ENCODE measurements around the gene CADM1.

Gene CADM1

DNA sequence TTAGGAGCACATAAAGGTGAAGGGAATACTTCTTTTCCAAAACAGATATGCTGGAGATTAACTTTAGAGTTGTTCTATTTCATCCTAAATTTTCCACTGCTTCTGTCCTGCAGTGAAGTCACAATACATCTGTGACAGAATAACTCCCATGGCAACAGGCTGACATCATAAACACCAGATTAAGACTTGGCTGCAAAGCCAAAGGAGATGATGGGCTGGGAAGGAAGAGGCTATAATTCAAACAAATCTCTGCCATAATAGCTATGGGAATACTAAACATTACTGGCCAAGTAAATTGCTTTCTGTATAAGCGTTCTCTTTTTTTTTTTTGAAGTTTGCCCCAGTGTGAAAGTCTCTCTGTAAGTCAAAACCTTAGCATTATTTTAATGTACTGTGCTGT is 107.7 kb downstream of the CADM1 start:
- no peak for DNase-seq

- no peak for DNase-seq
Measured at GRCh38 chr11:115393950-115394349, 110.3 kb downstream of the CADM1 start.

DNA sequence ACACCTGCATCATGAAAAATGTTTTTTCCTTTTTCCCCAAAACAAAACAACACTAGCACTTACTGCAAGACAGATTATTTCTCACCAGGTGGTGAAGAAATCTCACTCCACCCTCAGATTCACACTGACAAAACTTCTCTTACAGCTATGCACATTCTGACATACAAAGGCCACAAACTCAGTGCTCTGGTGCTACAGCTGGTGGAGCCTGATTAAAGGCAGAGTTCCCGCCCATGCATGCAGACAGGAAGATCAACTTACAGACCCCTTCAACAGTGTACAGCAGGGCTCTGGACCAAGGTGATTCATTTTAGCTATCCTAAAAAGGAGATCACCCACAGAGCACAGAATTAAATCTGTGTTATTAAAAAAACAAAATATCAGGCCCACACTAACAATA is 112.6 kb downstream of the CADM1 start:
- no peak for DNase-seq

- DNase-seq: no peak
Measured at GRCh38 chr11:115391160-115391559, 113.1 kb downstream of the CADM1 start.

DNA sequence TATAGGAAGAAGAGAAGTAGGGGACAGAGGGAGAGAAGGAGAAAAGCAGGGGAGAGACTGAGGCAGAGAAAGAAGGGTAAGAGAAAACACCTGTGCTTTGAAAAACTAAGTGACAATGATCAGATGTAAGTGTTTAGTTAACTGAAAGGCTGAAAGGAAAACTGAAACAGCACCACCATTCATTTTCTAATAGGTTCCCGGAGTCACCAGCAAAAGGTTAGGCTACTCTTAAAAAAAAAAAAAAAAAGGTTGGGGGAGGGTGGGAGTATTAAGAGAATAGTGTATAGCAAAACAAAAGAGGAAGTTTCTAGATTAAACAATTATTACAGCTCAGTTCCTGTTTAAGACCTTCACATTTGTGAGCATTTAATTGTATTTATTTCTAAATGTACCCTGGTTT is 113.8 kb downstream of the CADM1 start:
- DNase-seq: no peak

DNA sequence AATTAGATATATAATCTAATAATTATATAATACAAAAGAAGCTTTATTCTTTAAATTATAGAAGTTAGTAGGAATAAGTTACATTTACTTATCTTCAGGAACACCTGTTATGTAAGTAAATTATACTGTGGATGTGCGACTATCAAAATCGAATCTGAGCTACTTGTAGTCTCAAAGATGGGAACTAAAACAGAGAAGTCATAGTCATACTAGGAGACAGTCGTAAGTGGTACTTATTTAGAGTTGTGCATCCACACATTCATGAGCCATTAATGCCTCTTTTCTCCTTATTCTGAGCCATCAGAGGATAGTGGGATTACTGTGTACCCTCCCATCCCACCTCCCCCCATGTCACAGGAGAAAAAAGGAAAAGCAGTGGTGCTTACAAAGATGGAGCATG is 114.4 kb downstream of the CADM1 start:
- DNase-seq: no peak

DNA sequence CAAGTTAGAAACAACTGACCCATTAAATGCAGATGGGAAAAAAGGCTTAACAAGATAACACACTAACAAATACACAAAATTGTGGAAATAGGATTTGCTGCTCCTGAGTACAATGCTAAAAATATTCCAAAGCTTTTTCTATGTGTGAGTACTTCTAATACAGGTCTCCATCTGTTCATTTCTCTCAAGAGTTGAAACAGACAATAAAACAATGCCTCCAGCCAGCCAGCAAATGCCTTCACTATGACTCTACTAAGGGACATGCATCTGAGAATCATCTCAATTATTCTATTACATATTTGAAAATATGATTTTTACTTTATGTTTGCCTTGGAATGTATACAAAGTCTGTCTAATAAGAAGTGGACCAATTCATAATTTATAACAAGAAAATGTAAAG is 119.0 kb downstream of the CADM1 start:
- no peak for DNase-seq

DNA sequence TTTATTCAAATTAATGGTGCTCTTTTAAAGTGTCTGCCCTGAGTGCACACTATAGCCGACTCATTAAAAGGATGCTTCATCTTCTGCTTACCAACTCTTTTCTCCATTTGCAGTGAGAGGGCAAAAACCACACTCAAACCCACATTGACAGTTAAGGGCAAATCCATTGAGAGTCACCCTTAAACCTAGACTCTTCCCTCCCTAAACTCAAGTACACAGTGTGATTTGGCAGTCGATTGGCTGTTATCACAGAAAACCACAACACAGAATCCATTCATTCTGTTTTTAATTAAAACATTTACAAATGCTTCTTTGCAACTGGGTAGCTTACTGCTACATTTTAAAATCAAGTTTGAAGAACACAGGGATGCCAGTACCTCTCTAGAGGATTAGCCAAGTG is 120.0 kb downstream of the CADM1 start:
- DNase-seq: no peak

- no peak for DNase-seq
Measured at GRCh38 chr11:115383431-115383830, 120.8 kb downstream of the CADM1 start.

- no peak for DNase-seq
Measured at GRCh38 chr11:115379528-115379927, 124.7 kb downstream of the CADM1 start.

GRCh38 chr11:115378557-115378956 is 125.7 kb downstream of the CADM1 start:
- DNase-seq: no peak

- no peak for DNase-seq
Measured at GRCh38 chr11:115377882-115378296, 126.3 kb downstream of the CADM1 start.

DNA sequence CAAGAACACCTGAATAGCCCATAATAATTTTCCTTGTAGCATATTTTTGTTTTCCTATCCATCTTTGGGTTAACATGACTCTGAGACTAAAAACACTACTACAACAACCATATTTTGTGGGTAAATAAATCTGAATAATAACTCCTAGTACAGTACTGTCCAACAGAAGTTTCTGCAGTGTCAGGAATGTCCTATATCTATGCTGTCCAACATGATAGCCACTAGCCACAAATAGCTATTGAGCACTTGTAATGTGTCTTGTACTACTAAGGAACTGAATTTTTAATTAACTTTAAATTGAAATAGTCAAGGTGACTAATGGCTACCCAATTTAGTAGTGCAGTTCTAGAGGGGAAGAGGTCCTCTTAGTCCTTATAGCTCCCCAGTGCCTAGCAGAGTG is 135.6 kb downstream of the CADM1 start:
- no peak for DNase-seq

- no peak for DNase-seq
Measured at GRCh38 chr11:115366826-115367225, 137.4 kb downstream of the CADM1 start.

DNA sequence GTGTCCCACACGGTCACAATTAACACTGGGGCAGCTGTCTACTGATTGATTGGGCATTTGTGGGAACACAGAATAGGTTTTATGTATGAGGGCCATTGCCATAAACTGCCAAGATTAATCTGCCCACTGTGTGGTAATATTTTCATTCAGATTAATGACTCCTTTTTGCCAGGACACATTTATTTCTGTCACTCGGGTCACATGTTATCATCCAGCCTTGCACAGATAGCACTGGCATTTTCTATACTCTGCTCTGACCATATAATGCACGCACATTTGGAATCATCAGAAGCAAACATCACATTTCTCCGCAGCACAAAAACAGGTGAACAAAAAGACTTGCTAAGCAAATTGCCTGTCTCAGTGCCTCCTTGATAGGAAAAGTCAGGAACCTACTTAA is 138.3 kb downstream of the CADM1 start:
- no peak for DNase-seq

- no peak for DNase-seq
Measured at GRCh38 chr11:115364896-115365295, 139.3 kb downstream of the CADM1 start.

GRCh38 chr11:115363921-115364320 is 140.3 kb downstream of the CADM1 start:
- no peak for DNase-seq

- DNase-seq: no peak
Measured at GRCh38 chr11:115363426-115363825, 140.8 kb downstream of the CADM1 start.

GRCh38 chr11:115362997-115363396 is 141.2 kb downstream of the CADM1 start:
- DNase-seq: no peak

DNA sequence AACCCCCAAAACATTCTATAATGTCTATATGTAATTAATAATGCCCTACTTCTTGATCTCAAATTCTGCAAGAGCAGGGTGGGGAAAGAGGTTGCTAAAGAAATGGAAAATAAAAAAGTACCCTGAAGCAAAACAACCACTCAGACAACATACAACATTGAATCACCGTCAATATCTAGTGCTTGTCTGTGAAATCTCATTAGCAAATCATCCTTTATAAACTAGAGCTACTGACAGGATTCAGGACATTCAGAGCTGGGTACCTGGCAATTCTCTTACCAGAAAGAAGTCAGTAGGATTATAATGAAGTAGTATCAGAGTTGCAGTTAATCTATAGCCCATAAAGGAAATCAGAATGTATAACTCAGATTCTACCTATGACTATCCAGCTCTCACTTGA is 143.2 kb downstream of the CADM1 start:
- DNase-seq: no peak

- no peak for DNase-seq
Measured at GRCh38 chr11:115360186-115360824, 143.9 kb downstream of the CADM1 start.

DNA sequence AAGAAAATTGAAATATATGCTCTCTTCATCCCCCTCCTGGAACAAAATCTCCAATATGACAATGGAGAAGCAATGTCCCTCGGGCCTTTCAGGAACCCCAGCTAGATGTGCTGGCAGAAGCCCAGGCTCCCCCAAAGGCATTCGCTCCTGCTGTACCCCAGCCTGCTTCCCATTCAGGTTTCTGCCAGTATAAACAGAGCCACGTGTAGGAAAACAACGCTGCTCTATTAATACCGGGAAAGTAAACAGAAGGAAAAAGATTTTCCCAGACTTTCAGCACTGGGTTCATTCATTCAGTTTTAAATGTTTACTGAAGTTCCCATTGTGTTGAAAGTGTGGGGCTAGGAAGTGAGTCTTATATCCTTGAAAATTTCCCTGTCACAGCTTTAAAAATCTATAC is 147.1 kb downstream of the CADM1 start:
- no peak for DNase-seq

DNA sequence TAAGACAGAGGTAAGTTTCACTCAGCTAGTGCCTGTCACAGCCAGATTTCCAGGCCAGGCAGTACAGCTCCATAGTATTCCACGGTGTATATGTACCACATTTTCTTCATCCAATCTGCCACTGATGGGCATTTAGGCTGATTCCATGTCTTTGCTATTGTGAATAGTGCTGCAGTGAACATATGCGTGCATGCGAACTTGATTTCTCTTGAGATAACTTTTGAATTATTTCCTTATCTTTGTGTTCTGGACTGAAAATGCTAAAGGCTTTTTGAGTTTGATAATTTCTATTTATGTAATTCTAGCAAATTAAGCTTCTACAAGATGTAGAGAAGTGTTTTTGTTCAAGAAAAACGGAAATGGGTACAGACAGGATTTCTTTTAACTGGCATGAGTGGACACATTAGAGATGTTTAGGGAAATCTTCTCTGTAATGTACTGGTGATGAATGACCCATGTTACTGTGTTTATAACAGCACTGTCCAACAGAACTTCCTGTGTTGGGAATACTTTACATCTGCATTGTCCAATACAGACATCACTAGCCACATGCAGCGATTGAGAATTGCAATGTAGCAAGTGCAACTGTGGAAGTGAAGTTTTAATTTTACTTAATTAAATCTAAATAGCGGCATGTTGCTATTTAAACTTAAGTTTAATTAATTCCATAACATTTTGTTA is 151.3 kb downstream of the CADM1 start:
- DNase-seq: no peak

- DNase-seq: no peak
Measured at GRCh38 chr11:115349335-115350017, 154.7 kb downstream of the CADM1 start.

All from cortex of kidney (tissue), 1 donor.